Gastrocnemius medialis (tissue), 4 donors: ENCODE measurements around the gene VEGFA. TPM values are rescaled to one million over a fixed set of nuclear protein-coding genes. Genes with fewer than 3 reads are reported as not detected.
"Not testable (repeated sequence)": the region's sequence is repeated elsewhere in the genome, so short reads cannot be mapped to it uniquely, and the experiment has no call there.

Experiments used
- ATAC-seq, 2 donors: fragments of 150-250 bp; one replicate each; pipeline ENCODE4 v1.9.1; 2016
- DNase-seq, 2 donors: peaks; one replicate each; pipeline ENCODE4 v3.0.0-alpha.2; 2019
- H3K27ac ChIP-seq, 4 donors: fragments of 200-600 bp; sonication (generic); 1 replicate in 1 of 4; 2 replicates in 3 of 4; pipeline ENCODE4 v1.5.1; 2016 to 2018; ENCODE audit warnings: mild to moderate bottlenecking in 2 of 4, moderate library complexity in 1 of 4
- H3K27me3 ChIP-seq, 3 donors: fragments of 200-600 bp; sonication (generic) in 2 of 3; 1 replicate in 1 of 3; 2 replicates in 2 of 3; pipeline versions ENCODE4 v1.5.1 to v1.6.0; 2016 to 2019; ENCODE audit warnings: mild to moderate bottlenecking in 1 of 3, moderate library complexity in 1 of 3
- H3K36me3 ChIP-seq, 2 donors: fragments of 200-600 bp; sonication (generic) in 1 of 2; one replicate each; pipeline ENCODE4 v1.5.1; 2017 to 2018
- H3K4me1 ChIP-seq, 2 donors: fragments of 200-600 bp; sonication (generic) in 1 of 2; one replicate each; pipeline ENCODE4 v1.5.1; 2016 to 2017; ENCODE audit warnings: mild to moderate bottlenecking in 2 of 2
- H3K4me3 ChIP-seq, 4 donors: fragments of 200-600 bp; sonication (generic) in 3 of 4; 1 replicate in 1 of 4; 2 replicates in 3 of 4; pipeline ENCODE4 v1.5.1; 2016 to 2019; ENCODE audit warnings: mild to moderate bottlenecking in 2 of 4
- H3K9me3 ChIP-seq, 3 donors: fragments of 200-600 bp; sonication (generic) in 2 of 3; 1 replicate in 1 of 3; 2 replicates in 2 of 3; pipeline ENCODE4 v1.5.1; 2016 to 2019
- CTCF ChIP-seq, 5 experiments: fragments of 450-650 bp in 3 of 5; fragments of 200-600 bp in 2 of 5; sonication (generic) in 2 of 5; IDR thresholded peaks in 4 of 5; conservative IDR thresholded peaks in 1 of 5; 1 replicate in 4 of 5; 2 replicates in 1 of 5; pipeline ENCODE4 v1.5.1; 2016 to 2019; ENCODE audit warnings: antibody characterized with exemption in 5 of 5, mild to moderate bottlenecking in 3 of 5, moderate library complexity in 3 of 5
- POLR2A ChIP-seq, 2 donors: fragments of 450-650 bp; IDR thresholded peaks; one replicate each; pipeline ENCODE4 v1.6.1; 2017; ENCODE audit warnings: antibody characterized with exemption in 2 of 2, mild to moderate bottlenecking in 2 of 2, moderate library complexity in 2 of 2
- in situ Hi-C, 4 donors: fragments of 200-750 bp; cut with MboI; loops; one replicate each; pipeline versions ENCODE4 v1.15.0 to v1.8.0; 2017; ENCODE audit warnings: low sequenced_read_pairs in 4 of 4
- intact Hi-C: fragments of 100-400 bp; cut with DNase I; formaldehyde crosslinking; loops from one replicate; pipeline ENCODE4 v1.15.1; 2023; ENCODE audit warnings: low total_unique reads
- total RNA-seq, 4 donors: library from RNA; depleted of rRNA; stranded (reverse); fragments of >200 nt; gene quantifications; one replicate each; pipeline versions ENCODE4 v1.1.0 to v1.2.3, GENCODE V29; 2016

VEGFA gene
- total RNA-seq, 4 donors from 2014 or later: 66.4 to 195 (median 149) TPM

- Histone ChIP-seq H3K4me1 (peaks cover 6 to 10% of the 10 kb centered on the region in 2 donors), H3K9me3 (no peaks in the 10 kb centered on the region), H3K4me3 (no peak overlapping the region), H3K36me3 (no peaks in the 10 kb centered on the region), H3K27me3 (no peaks in the 10 kb centered on the region), H3K27ac (peak overlapping the region in 3 of 4 donors; percentile 27 to 33 (median 33))
- intact Hi-C loops (loop anchor here (2.0 to 5.0 kb wide), 2 partner anchors 48 to 260 kb away; no protein-coding TSS in a partner anchor), in situ Hi-C loops (no loop called here)
- DNase-seq (peak; percentile 48 to 80), ATAC-seq (peak; percentile 52 to 88)
- TF ChIP-seq CTCF (IDR thresholded peaks at IDR 0.05 in 4 of 5, conservative IDR thresholded peaks at IDR 0.05 in 1 of 5) (peak; percentile 13 to 57 (median 43)), POLR2A (IDR thresholded peaks at IDR 0.05) (no peak)
These were observed 47.2 kb downstream of the VEGFA start for GRCh38 chr6:43817192-43817591.

GRCh38 chr6:43818973-43819372 is 49.0 kb downstream of the VEGFA start:
- H3K27me3 ChIP-seq, H3K4me1 ChIP-seq, in situ Hi-C loops, H3K4me3 ChIP-seq, ATAC-seq, H3K27ac ChIP-seq, H3K36me3 ChIP-seq, H3K9me3 ChIP-seq: not testable (repeated sequence)
- peak in 1 of 2 donors; percentile 2 for DNase-seq
- intact Hi-C loops: loop anchor here (5.0 kb wide), 1 partner anchor 258 kb away; no protein-coding TSS in a partner anchor

- TF ChIP-seq CTCF (IDR thresholded peaks at IDR 0.05 in 4 of 5, conservative IDR thresholded peaks at IDR 0.05 in 1 of 5) (no peak), POLR2A (IDR thresholded peaks at IDR 0.05) (no peak)
- in situ Hi-C loops: no loop called here
- intact Hi-C loops: loop anchor here (5.0 kb wide), 1 partner anchor 257 kb away; no protein-coding TSS in a partner anchor
These were observed 49.9 kb downstream of the VEGFA start for GRCh38 chr6:43819958-43820357.

GRCh38 chr6:43820486-43820885 is 50.5 kb downstream of the VEGFA start:
- TF ChIP-seq CTCF (IDR thresholded peaks at IDR 0.05 in 4 of 5, conservative IDR thresholded peaks at IDR 0.05 in 1 of 5): no peak
- no peak for TF ChIP-seq POLR2A (IDR thresholded peaks at IDR 0.05)
- intact Hi-C loops (no loop called here), in situ Hi-C loops (no loop called here)
- peaks cover 0 to 5% of the 10 kb centered on the region in 2 donors for H3K4me1 ChIP-seq
- no peaks in the 10 kb centered on the region for H3K9me3 ChIP-seq
- no peak overlapping the region for H3K27ac ChIP-seq
- ATAC-seq (no peak), DNase-seq (no peak)
- H3K4me3 ChIP-seq: no peak overlapping the region
- H3K27me3 ChIP-seq: no peaks in the 10 kb centered on the region
- H3K36me3 ChIP-seq: no peaks in the 10 kb centered on the region

More at GRCh38 chr6:43819958-43820357, 49.9 kb downstream of the VEGFA start:
- Histone ChIP-seq H3K4me1 (peaks cover 0 to 5% of the 10 kb centered on the region in 2 donors), H3K9me3 (no peaks in the 10 kb centered on the region), H3K27me3 (no peaks in the 10 kb centered on the region), H3K27ac (no peak overlapping the region), H3K4me3 (no peak overlapping the region), H3K36me3 (no peaks in the 10 kb centered on the region)
- DNase-seq (no peak), ATAC-seq (no peak)

GRCh38 chr6:43821101-43821886 is 51.3 kb downstream of the VEGFA start:
- peaks cover 0 to 5% of the 10 kb centered on the region in 2 donors for H3K4me1 ChIP-seq
- DNase-seq (no peak), ATAC-seq (no peak)
- H3K27ac ChIP-seq: no peak overlapping the region
- in situ Hi-C loops (no loop called here), intact Hi-C loops (no loop called here)
- no peak overlapping the region for H3K4me3 ChIP-seq
- no peaks in the 10 kb centered on the region for H3K27me3 ChIP-seq
- no peaks in the 10 kb centered on the region for H3K36me3 ChIP-seq
- TF ChIP-seq CTCF (IDR thresholded peaks at IDR 0.05 in 4 of 5, conservative IDR thresholded peaks at IDR 0.05 in 1 of 5) (no peak), POLR2A (IDR thresholded peaks at IDR 0.05) (no peak)
- no peaks in the 10 kb centered on the region for H3K9me3 ChIP-seq
